Cardiac atrium fibroblast (primary cell): ENCODE results near the gene PCDHGB7. TPM values are rescaled to one million over a fixed set of nuclear protein-coding genes. Genes with fewer than 3 reads are reported as not detected.

Source experiments
- total RNA-seq: library from RNA; depleted of rRNA; stranded (reverse); fragments of >200 nt; gene quantifications from 2 replicates; pipeline ENCODE4 v1.2.3, GENCODE V29; 2015

Gene PCDHGB7
- total RNA-seq = 7.8 and 14.4 TPM in 2 replicates

DNA sequence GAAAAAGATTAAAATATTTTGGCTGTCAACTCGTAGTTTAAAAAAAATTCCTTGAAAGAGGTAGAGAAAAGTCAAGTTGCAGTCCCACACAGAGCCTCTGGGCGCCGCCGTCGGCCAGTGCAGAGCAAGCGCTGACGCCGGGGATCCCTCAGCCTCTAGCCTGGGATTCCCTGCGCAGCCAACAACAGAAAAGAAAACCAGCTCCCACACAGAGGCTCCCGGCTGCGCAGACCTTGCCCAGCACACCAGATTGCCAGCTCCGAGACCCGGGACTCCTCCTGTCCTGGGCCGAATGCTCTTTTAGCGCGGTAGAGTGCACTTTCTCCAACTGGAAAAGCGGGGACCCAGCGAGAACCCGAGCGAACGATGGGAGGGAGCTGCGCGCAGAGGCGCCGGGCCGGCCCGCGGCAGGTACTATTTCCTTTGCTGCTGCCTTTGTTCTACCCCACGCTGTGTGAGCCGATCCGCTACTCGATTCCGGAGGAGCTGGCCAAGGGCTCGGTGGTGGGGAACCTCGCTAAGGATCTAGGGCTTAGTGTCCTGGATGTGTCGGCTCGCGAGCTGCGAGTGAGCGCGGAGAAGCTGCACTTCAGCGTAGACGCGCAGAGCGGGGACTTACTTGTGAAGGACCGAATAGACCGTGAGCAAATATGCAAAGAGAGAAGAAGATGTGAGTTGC is at the start of gene PCDHGB7:
PCDHGB7 (plus strand) TSS at position 184 of the 679 bp plus-strand sequence; CDS start at position 367, 183 bp downstream.

DNA sequence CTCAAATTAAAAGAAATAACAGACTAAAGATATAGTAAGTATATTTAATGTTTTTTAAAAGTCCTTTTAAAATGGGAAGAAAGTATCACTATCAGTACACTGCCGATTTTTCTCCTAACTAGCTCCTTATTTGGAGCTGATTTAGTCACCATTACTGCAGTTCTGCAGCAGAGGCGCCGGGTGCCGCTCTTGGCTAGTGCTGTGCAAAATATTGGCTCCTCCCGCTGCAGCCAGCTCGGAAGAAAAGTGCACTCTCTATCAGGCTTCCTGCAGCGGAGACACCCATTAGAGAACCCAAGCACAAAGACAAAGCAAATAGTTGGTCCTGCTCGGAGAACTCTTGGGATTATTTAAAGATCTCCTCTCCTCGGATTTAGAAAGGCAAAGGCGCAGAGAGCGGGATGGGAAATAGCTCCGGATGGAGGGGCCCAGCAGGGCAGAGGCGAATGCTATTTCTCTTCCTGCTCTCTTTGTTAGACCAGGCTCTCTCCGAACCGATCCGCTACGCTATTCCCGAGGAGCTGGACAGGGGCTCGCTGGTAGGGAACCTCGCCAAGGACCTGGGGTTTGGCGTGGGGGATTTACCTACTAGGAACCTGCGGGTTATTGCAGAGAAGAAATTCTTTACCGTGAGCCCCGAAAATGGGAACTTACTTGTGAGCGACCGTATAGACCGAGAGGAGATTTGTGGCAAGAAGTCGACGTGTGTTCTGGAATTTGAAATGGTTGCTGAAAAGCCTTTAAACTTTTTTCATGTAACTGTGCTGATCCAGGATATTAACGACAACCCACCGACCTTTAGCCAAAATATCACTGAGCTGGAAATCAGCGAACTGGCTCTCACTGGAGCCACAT is 47.3 kb upstream of the PCDHGB7 start, which contains the start of gene PCDHGB3:
PCDHGB3 (plus strand) TSS at position 249 of the 855 bp plus-strand sequence; CDS start at position 402, 153 bp downstream.

GRCh38 chr5:141373673-141374317 is 43.7 kb upstream of the PCDHGB7 start, which contains the start of gene PCDHGA6:
PCDHGA6 (plus strand) TSS chr5:141373891; CDS start chr5:141374084, 193 bp downstream.

DNA sequence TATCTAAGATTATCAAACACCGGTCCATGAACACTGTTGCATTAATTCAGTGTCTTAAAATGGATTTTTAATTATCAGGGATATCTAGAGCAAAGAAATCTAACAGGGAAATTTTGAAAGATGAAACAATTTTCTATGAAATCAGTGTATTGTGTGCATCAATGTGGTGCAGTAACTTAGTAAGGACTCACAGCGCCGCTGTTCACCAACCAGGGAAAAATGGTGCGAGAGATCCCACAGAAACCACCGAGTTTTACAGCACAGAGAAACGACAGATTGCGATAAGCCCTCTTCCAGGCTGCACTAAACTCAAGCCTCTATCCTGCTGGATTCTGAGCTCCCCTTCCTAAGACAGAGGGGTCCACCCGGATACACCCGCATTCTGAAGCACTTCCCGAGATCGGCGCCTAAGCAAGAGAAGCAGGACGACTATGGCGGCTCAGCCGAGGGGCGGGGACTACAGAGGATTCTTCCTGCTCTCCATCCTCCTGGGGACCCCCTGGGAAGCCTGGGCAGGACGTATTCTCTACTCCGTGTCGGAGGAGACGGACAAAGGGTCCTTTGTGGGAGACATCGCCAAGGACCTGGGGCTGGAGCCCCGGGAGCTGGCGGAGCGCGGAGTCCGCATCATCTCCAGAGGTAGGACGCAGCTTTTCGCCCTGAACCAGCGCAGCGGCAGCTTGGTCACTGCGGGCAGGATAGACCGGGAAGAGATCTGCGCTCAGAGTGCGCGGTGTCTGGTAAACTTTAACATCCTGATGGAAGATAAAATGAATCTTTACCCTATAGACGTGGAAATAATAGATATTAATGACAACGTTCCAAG is 34.8 kb upstream of the PCDHGB7 start, which contains the start of gene PCDHGA7:
PCDHGA7 (plus strand) TSS at position 274 of the 826 bp plus-strand sequence; CDS start at position 432, 158 bp downstream.

DNA sequence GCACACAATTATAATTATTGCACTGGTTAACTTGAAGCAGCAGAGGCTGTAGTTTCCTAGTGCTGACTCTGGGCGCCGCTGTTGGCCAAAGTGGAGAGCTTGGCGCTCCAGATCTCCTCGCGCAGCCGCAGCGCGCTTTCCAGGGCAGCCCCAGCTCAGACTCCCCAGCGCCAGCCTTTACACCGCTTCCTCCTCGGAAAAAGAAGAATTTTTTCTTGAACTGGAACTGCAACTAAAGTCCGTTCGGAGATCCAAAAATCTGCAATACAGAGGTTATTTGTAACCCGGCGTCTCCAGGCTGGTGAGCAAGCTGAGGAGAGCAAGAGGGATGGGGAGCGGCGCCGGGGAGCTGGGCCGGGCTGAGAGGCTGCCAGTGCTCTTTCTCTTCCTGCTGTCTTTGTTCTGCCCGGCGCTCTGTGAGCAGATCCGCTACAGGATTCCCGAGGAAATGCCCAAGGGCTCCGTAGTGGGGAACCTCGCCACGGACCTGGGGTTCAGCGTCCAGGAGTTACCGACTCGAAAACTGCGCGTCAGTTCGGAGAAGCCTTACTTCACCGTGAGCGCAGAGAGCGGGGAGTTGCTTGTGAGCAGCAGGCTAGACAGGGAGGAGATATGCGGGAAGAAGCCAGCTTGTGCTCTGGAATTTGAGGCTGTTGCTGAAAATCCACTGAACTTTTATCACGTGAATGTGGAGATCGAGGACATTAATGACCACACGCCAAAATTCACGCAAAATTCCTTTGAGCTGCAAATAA is 29.7 kb upstream of the PCDHGB7 start, which contains the start of gene PCDHGB4:
PCDHGB4 (plus strand) TSS at position 142 of the 755 bp plus-strand sequence; CDS start at position 329, 187 bp downstream.

DNA sequence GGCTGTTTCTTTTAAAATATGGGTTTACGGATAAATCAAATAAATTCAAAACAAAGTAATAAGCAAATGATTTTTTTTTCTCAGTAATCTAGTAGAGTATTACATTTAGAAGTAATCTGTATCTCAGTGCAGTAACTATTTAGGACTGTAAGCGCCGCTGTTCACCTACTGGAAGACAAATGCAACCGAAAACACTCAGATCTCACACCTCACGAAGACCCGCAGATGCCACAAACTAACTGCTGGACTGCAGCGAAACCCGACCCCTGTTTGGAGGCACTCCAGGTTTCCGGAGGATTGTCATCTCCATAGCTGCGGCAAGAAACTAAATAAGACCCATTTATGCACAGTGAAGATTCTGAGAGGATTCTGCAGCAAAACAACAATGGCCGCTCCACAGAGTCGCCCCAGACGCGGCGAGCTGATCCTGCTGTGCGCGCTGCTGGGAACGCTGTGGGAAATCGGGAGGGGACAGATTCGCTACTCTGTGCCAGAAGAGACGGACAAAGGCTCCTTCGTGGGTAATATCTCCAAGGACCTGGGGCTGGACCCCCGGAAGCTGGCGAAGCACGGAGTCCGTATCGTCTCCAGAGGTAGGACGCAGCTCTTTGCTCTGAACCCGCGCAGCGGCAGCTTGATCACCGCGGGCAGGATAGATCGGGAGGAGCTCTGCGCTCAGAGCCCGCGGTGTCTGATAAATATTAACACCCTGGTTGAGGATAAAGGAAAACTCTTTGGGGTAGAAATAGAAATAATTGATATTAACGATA is 24.9 kb upstream of the PCDHGB7 start, which contains the start of gene PCDHGA8:
PCDHGA8 (plus strand) TSS at position 205 of the 770 bp plus-strand sequence; CDS start at position 386, 181 bp downstream.

DNA sequence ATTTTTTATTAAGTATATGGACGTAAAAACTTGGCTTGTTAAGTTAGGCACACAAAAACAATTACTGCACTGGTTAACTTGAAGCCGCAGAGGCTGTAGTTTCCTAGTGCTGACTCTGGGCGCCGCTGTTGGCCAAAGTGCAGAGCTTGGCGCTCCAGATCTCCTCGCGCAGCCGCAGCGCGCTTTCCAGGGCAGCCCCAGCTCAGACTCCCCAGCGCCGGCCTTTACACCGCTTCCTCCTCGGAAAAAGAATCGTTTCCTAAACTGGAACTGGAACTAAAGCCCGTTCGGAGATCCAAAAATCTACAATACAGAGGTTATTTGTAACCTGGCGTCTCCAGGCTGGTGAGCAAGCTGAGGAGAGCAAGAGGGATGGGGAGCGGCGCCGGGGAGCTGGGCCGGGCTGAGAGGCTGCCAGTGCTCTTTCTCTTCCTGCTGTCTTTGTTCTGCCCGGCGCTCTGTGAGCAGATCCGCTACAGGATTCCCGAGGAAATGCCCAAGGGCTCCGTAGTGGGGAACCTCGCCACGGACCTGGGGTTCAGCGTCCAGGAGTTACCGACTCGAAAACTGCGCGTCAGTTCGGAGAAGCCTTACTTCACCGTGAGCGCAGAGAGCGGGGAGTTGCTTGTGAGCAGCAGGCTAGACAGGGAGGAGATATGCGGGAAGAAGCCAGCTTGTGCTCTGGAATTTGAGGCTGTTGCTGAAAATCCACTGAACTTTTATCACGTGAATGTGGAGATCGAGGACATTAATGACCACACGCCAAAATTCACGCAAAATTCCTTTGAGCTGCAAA is 19.5 kb upstream of the PCDHGB7 start, which contains the start of gene PCDHGB5:
PCDHGB5 (plus strand) TSS at position 192 of the 796 bp plus-strand sequence; CDS start at position 373, 181 bp downstream.

GRCh38 chr5:141402553-141403243 is 14.8 kb upstream of the PCDHGB7 start, which contains the start of gene PCDHGA9:
PCDHGA9 (plus strand) TSS chr5:141402778; CDS start chr5:141402953, 175 bp downstream.

DNA sequence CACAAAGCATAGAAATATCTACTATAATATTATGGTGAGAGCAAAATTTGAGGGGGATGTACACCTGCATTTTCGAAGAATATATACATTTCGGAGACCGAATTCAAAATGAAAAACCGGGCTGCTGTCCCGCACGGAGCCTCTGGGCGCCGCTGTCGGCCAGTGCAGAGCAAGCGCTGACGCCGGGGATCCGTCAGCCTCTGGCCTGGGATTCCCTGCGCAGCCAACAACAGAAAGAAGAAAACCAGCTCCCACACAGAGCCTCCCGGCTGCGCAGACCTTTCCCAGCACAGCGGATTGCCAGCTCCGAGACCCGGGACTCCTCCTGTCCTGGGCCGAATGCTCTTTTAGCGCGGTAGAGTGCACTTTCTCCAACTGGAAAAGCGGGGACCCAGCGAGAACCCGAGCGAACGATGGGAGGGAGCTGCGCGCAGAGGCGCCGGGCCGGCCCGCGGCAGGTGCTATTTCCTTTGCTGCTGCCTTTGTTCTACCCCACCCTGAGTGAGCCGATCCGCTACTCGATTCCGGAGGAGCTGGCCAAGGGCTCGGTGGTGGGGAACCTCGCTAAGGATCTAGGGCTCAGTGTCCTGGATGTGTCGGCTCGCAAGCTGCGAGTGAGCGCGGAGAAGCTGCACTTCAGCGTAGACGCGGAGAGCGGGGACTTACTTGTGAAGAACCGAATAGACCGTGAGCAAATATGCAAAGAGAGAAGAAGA is 9.5 kb upstream of the PCDHGB7 start, which contains the start of gene PCDHGB6:
PCDHGB6 (plus strand) TSS at position 232 of the 716 bp plus-strand sequence; CDS start at position 414, 182 bp downstream.

GRCh38 chr5:141412854-141413539 is 4.5 kb upstream of the PCDHGB7 start, which contains the start of gene PCDHGA10:
PCDHGA10 (plus strand) TSS chr5:141412987; CDS start chr5:141413176, 189 bp downstream.

GRCh38 chr5:141420855-141421488 is 3.5 kb downstream of the PCDHGB7 start, which contains the start of gene PCDHGA11:
PCDHGA11 (plus strand) TSS chr5:141421051; CDS start chr5:141421228, 177 bp downstream.

GRCh38 chr5:141430332-141431113 is 13.0 kb downstream of the PCDHGB7 start, which contains the start of gene PCDHGA12:
PCDHGA12 (plus strand) TSS chr5:141430507; CDS start chr5:141430760, 253 bp downstream.

